ENCODE data around the gene STKLD1.
"Not testable (repeated sequence)": the region's sequence is repeated elsewhere in the genome, so short reads cannot be mapped to it uniquely, and the experiment has no call there.

STKLD1 gene

DNA sequence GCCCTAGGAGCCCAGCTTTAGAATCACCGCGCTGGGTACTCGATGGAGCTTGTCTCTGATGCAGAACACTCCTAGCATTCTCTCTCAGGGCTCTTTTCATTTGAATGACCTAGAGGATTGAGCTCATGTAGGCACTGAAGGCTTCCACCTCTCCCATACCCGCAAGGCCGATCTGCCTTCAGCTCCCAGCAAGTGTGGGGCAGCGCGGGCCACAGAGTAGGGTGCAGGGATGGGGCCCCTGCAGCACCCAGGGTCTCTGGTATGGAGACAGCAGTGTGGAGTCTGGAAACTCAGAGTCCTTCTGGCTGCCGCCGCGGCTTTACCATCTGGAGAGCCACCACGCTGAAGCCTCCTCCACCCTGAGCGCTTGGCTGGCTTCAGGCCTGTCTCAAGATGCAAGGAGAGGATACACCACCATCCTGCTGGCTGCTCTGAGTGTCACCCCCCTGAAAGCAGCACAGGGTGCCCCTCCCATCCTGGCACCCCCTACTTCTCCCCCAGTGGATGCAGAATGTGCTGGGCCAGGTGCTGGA is 12.9 kb downstream of the STKLD1 start:
- Histone ChIP-seq H3K4me3 (ENCODE audit: low read length, poor library complexity, severe bottlenecking) (no peak overlapping the region), H2AFZ (ENCODE audit: low read length) (no peak overlapping the region), H3K79me2 (ENCODE audit: insufficient read depth, low read length) (no peaks in the 10 kb centered on the region), H3K4me1 (ENCODE audit: insufficient read depth, low read length, poor library complexity, severe bottlenecking) (no peaks in the 10 kb centered on the region), H3K27me3 (ENCODE audit: insufficient read depth, low read length, poor library complexity, severe bottlenecking) (no peaks in the 10 kb centered on the region), H3K9me3 (ENCODE audit: insufficient read depth, low read depth, low read length) (no peaks in the 10 kb centered on the region), H4K20me1 (ENCODE audit: insufficient read depth, low read length, poor library complexity, severe bottlenecking) (no peaks in the 10 kb centered on the region), H3F3A (ENCODE audit: low read depth) (no peaks in the 10 kb centered on the region), H3K9ac (ENCODE audit: low read depth, low read length, poor library complexity, severe bottlenecking) (no peak overlapping the region), H3K4me2 (ENCODE audit: low read depth, low read length, poor library complexity, severe bottlenecking) (no peak overlapping the region), H3K36me3 (ENCODE audit: insufficient read depth, low read length) (no peaks in the 10 kb centered on the region), H3K9me2 (replicated peaks; ENCODE audit: low read depth, low read length) (no peaks in the 10 kb centered on the region)
- no peak for TF ChIP-seq EZH2phosphoT487 (IDR thresholded peaks at IDR 0.05; ENCODE audit: borderline replicate concordance)
- TF ChIP-seq, protein P1, sequence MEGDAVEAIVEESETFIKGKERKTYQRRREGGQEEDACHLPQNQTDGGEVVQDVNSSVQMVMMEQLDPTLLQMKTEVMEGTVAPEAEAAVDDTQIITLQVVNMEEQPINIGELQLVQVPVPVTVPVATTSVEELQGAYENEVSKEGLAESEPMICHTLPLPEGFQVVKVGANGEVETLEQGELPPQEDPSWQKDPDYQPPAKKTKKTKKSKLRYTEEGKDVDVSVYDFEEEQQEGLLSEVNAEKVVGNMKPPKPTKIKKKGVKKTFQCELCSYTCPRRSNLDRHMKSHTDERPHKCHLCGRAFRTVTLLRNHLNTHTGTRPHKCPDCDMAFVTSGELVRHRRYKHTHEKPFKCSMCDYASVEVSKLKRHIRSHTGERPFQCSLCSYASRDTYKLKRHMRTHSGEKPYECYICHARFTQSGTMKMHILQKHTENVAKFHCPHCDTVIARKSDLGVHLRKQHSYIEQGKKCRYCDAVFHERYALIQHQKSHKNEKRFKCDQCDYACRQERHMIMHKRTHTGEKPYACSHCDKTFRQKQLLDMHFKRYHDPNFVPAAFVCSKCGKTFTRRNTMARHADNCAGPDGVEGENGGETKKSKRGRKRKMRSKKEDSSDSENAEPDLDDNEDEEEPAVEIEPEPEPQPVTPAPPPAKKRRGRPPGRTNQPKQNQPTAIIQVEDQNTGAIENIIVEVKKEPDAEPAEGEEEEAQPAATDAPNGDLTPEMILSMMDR (conservative IDR thresholded peaks at IDR 0.05; ENCODE audit: low read length) = no peak

DNA sequence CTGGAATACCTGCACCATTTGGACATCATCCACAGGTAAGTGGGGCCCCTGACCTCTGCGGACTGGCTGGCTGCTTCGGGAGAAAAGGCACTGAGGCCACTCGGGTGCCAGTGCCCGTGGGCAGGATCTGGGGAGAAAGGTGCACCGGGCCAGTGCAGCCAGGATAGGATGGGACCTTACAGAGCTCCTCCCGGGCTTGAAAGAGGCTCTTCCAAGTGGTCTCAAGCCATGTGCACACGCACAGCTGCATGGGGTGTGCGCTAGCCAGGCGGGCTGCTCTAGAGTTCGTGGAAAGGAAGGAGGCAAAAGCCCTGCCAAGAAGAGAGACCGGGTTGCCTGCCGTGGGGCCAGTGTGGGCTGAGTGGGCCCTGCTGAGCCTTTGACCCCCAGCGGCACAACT is 13.4 kb downstream of the STKLD1 start:
- Histone ChIP-seq H3K36me3 (ENCODE audit: insufficient read depth, low read length) (no peaks in the 10 kb centered on the region), H3F3A (ENCODE audit: low read depth) (no peaks in the 10 kb centered on the region), H3K4me1 (ENCODE audit: insufficient read depth, low read length, poor library complexity, severe bottlenecking) (no peaks in the 10 kb centered on the region), H3K9me3 (ENCODE audit: insufficient read depth, low read depth, low read length) (no peaks in the 10 kb centered on the region), H4K20me1 (ENCODE audit: insufficient read depth, low read length, poor library complexity, severe bottlenecking) (no peaks in the 10 kb centered on the region), H3K4me2 (ENCODE audit: low read depth, low read length, poor library complexity, severe bottlenecking) (no peak overlapping the region), H3K9ac (ENCODE audit: low read depth, low read length, poor library complexity, severe bottlenecking) (no peak overlapping the region), H2AFZ (ENCODE audit: low read length) (no peak overlapping the region), H3K9me2 (replicated peaks; ENCODE audit: low read depth, low read length) (no peaks in the 10 kb centered on the region), H3K4me3 (ENCODE audit: low read length, poor library complexity, severe bottlenecking) (no peak overlapping the region), H3K79me2 (ENCODE audit: insufficient read depth, low read length) (no peaks in the 10 kb centered on the region), H3K27me3 (ENCODE audit: insufficient read depth, low read length, poor library complexity, severe bottlenecking) (no peaks in the 10 kb centered on the region)
- TF ChIP-seq EZH2phosphoT487 (IDR thresholded peaks at IDR 0.05; ENCODE audit: borderline replicate concordance) = no peak
- TF ChIP-seq, protein P1 (conservative IDR thresholded peaks at IDR 0.05; ENCODE audit: low read length) = no peak

DNA sequence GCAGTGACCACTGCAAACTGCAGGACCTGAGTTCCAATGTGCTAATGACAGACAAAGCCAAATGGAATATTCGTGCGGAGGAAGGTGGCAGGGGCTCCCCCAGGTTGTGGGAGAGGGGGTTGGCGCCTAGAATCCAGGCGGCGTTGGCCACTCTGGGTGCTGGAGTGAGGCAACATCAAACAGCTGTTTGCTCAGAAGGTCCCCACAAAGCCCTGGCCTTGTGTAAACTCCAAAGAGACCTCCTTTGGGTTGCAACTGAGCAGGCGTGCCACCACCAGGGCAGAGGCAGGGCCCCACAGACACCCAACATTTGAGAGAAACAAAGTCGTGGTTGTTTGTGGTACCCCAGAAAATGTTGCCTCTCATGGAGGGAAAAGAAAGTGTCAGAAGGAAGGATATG is 14.5 kb downstream of the STKLD1 start:
- Histone ChIP-seq H3K4me2 (ENCODE audit: low read depth, low read length, poor library complexity, severe bottlenecking) (no peak overlapping the region), H3K4me1 (ENCODE audit: insufficient read depth, low read length, poor library complexity, severe bottlenecking) (no peaks in the 10 kb centered on the region)

DNA sequence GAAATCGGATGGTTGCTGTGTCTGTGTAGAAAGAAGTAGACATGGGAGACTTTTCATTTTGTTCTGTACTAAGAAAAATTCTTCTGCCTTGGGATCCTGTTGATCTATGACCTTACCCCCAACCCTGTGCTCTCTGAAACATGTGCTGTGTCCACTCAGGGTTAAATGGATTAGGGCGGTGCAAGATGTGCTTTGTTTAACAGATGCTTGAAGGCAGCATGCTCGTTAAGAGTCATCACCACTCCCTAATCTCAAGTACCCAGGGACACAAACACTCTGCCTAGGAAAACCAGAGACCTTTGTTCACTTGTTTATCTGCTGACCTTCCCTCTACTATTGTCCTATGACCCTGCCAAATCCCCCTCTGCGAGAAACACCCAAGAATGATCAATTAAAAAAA is 15.3 kb downstream of the STKLD1 start:
- not testable (repeated sequence) for H3K4me3 ChIP-seq (ENCODE audit: low read length, poor library complexity, severe bottlenecking); H3K4me2 ChIP-seq (ENCODE audit: low read depth, low read length, poor library complexity, severe bottlenecking); H3K36me3 ChIP-seq (ENCODE audit: insufficient read depth, low read length); H3K9ac ChIP-seq (ENCODE audit: low read depth, low read length, poor library complexity, severe bottlenecking); H3K27me3 ChIP-seq (ENCODE audit: insufficient read depth, low read length, poor library complexity, severe bottlenecking); H3K9me2 ChIP-seq (replicated peaks; ENCODE audit: low read depth, low read length); H3K79me2 ChIP-seq (ENCODE audit: insufficient read depth, low read length); H4K20me1 ChIP-seq (ENCODE audit: insufficient read depth, low read length, poor library complexity, severe bottlenecking); H3K9me3 ChIP-seq (ENCODE audit: insufficient read depth, low read depth, low read length); H3K4me1 ChIP-seq (ENCODE audit: insufficient read depth, low read length, poor library complexity, severe bottlenecking); H2AFZ ChIP-seq (ENCODE audit: low read length); H3F3A ChIP-seq (ENCODE audit: low read depth)

More for the DNA sequence above, 14.5 kb downstream of the STKLD1 start:
- Histone ChIP-seq H3K9me2 (replicated peaks; ENCODE audit: low read depth, low read length) (no peaks in the 10 kb centered on the region), H4K20me1 (ENCODE audit: insufficient read depth, low read length, poor library complexity, severe bottlenecking) (no peaks in the 10 kb centered on the region), H3K9me3 (ENCODE audit: insufficient read depth, low read depth, low read length) (no peaks in the 10 kb centered on the region), H3F3A (ENCODE audit: low read depth) (no peaks in the 10 kb centered on the region), H3K9ac (ENCODE audit: low read depth, low read length, poor library complexity, severe bottlenecking) (no peak overlapping the region), H3K4me3 (ENCODE audit: low read length, poor library complexity, severe bottlenecking) (no peak overlapping the region), H2AFZ (ENCODE audit: low read length) (no peak overlapping the region), H3K36me3 (ENCODE audit: insufficient read depth, low read length) (no peaks in the 10 kb centered on the region), H3K27me3 (ENCODE audit: insufficient read depth, low read length, poor library complexity, severe bottlenecking) (no peaks in the 10 kb centered on the region), H3K79me2 (ENCODE audit: insufficient read depth, low read length) (no peaks in the 10 kb centered on the region)
- TF ChIP-seq, protein P1 (conservative IDR thresholded peaks at IDR 0.05; ENCODE audit: low read length) = no peak
- no peak for TF ChIP-seq EZH2phosphoT487 (IDR thresholded peaks at IDR 0.05; ENCODE audit: borderline replicate concordance)

DNA sequence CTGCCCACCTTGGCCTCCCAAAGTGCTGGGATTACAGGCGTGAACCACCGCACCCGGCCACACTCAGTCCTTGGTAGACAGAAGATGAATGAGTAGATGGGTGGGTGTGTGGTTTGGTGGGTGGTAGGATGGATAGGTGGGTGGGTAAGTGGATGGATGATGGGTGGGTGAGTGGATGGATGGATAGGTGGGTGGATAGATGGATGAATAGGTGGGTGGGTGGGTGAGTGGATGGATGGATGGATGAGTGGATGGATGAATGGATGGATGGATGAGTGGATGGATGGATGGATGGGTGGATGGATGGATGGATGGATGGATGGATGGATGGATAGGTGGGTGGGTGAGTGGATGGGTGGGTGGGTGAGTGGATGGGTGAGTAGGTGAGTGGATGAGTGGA is 16.1 kb downstream of the STKLD1 start:
- not testable (repeated sequence) for H4K20me1 ChIP-seq (ENCODE audit: insufficient read depth, low read length, poor library complexity, severe bottlenecking); H3K9me3 ChIP-seq (ENCODE audit: insufficient read depth, low read depth, low read length); H3K9me2 ChIP-seq (replicated peaks; ENCODE audit: low read depth, low read length); H3K79me2 ChIP-seq (ENCODE audit: insufficient read depth, low read length); H2AFZ ChIP-seq (ENCODE audit: low read length); H3K27me3 ChIP-seq (ENCODE audit: insufficient read depth, low read length, poor library complexity, severe bottlenecking); H3K4me3 ChIP-seq (ENCODE audit: low read length, poor library complexity, severe bottlenecking); H3F3A ChIP-seq (ENCODE audit: low read depth); H3K4me2 ChIP-seq (ENCODE audit: low read depth, low read length, poor library complexity, severe bottlenecking); H3K36me3 ChIP-seq (ENCODE audit: insufficient read depth, low read length); H3K9ac ChIP-seq (ENCODE audit: low read depth, low read length, poor library complexity, severe bottlenecking); H3K4me1 ChIP-seq (ENCODE audit: insufficient read depth, low read length, poor library complexity, severe bottlenecking)

Data from Loucy (cell line).